HuH-7 (cell line): ENCODE measurements around the gene LINGO3.
"Not testable (repeated sequence)": the region's sequence is repeated elsewhere in the genome, so short reads cannot be mapped to it uniquely, and the experiment has no call there.

ENCODE experiments used
- DNase-seq: peaks from one replicate; pipeline ENCODE4 v3.0.0; 2011; ENCODE audit warnings: low spot score

The LINGO3 gene

GRCh38 chr19:2308114-2308556 lies at the start of gene LINGO3:
LINGO3 (minus strand) TSS chr19:2308154; CDS start chr19:2291776, 16,378 bp downstream.
- peak; percentile 37 for DNase-seq

DNA sequence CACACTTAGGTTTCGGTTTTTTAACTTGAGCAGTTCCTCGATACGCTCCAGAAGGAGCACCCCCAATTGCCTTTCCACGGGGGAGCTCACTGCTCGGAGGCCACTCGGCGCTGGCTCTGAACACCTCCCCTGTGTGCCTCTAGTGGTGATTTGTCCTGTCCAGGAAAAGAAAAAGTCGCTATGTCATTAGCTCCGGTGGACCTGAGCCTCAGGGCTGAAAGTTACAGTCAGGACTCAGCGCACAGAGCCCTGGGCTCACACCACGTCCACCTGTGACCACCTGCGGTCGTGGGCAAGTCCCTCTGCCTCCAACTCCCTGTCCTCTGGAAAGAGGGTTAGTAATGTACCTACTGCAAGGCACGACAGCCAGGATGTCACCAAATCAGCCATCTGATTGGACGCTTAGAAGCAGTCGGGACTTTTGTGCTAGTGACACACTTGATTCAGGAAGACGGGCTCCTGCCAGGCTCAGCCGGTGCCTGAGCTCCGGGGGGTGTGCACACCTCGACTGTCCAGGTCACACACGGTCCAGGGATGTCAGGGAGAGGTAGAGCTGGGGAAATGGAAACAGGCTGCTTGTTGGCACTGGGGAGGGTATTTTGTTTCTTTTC lies 48.2 kb upstream of the LINGO3 start:
- no peak for DNase-seq

GRCh38 chr19:2355168-2356035 lies 47.4 kb upstream of the LINGO3 start:
- DNase-seq = no peak

GRCh38 chr19:2354670-2355069 lies 46.7 kb upstream of the LINGO3 start:
- DNase-seq = no peak

DNA sequence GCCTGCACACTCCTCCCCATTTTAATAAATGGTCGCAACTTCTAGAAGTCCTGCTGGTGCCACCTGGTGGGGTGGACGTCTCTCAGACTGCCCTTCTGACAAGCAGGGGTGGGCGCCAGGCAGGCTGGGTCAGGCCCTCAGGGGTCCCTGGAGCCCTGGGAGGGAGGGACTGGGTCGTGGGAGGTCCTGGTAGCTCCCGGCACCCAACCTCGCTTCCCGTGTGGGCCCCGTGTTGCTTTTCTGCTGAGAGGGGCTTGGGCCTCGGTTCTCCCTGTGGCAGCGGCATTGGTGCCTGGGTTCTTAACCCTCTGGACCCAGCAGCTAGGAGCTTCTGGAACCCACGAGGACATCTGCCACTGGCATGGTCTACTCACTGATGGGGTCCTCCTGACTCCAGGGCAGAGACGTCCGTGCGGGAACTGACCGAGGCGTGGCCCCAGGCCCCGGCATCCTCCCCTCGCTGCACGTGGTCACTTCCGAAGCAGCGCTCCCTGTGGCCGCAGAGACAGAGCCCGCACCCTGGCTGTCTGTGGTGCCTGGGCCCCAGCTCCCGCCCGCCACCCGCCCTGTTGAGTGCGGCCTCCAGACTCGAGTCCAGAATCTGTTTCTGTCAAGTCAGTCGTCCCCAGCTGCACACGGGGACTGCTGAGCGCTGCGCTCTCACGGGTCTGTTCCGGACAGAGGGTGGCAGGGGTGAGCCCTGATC lies 46.1 kb upstream of the LINGO3 start:
- no peak for DNase-seq

DNA sequence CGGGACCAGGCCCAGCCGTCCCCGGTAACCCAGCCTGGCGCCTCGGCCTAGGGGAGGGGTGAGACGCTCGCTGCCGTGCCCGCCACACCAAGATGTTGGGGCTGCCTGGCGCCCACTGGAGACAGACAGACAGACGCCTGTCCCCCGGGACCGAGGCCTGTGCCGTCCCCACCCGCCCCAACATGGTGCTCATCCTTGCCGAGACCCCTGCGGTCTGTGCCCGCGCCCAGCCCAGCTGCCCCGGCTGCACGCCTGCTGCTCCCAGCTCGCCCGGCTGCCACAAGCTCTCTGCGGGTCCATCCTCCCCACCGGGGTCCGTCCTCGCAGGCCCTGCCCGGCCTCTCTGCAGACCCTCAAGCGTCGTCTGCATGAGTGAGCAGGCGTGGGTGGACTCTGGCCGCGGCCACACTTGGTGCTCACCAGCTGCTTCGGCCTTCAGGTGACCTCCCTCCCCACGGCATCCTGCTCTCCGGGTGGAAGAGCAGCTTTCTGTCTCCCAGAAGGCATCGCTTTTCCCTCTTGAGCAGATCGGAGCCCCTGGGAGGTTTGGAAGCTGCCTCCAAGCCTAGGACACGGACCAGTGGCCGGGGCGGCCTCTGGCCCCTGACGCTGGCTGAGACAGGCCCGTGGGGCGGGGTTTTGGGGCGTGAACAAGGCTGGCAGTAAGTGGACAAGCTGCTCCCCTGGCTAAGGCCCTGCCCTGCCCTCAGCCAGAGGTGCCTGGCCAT lies 45.4 kb upstream of the LINGO3 start:
- DNase-seq = no peak

DNA sequence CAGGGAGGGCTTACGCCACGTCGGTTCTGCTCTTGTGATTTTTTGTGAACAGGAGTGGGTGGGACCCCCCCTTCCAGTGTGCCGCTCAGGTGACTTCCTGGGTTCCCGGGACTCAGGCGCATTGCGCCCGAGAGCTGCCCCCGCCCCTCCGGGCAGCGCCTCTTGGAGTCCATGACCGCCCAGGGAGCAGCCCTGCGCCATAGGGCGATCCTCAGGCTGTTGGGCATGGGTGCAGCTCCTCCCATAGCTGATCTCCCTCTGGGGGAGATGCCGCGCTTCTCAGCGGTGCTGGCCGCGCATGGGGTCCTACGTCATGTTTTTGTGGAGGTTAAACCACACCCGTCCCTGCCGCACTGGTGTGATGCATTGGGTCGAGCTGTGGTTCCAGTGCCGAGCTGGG lies 44.2 kb upstream of the LINGO3 start:
- no peak for DNase-seq

- no peak for DNase-seq
These were observed 43.6 kb upstream of the LINGO3 start for GRCh38 chr19:2351591-2351990.

- no peak for DNase-seq
These were observed 42.7 kb upstream of the LINGO3 start for GRCh38 chr19:2350656-2351055.

DNA sequence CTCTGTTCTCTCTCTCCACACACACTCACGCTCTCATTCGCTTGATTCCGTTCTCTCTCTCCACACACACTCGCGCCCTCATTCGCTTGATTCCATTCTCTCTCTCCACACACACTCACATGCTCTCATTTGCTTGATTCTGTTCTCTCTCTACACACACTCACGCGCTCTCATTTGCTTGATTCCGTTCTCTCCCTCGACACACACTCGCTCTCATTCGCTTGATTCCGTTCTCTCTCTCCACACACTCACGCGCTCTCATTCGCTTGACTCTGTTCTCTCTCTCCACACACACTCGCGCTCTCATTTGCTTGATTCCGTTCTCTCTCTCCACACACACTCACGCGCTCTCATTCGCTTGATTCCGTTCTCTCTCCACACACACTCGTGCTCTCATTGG lies 41.9 kb upstream of the LINGO3 start:
- not testable (repeated sequence) for DNase-seq

DNA sequence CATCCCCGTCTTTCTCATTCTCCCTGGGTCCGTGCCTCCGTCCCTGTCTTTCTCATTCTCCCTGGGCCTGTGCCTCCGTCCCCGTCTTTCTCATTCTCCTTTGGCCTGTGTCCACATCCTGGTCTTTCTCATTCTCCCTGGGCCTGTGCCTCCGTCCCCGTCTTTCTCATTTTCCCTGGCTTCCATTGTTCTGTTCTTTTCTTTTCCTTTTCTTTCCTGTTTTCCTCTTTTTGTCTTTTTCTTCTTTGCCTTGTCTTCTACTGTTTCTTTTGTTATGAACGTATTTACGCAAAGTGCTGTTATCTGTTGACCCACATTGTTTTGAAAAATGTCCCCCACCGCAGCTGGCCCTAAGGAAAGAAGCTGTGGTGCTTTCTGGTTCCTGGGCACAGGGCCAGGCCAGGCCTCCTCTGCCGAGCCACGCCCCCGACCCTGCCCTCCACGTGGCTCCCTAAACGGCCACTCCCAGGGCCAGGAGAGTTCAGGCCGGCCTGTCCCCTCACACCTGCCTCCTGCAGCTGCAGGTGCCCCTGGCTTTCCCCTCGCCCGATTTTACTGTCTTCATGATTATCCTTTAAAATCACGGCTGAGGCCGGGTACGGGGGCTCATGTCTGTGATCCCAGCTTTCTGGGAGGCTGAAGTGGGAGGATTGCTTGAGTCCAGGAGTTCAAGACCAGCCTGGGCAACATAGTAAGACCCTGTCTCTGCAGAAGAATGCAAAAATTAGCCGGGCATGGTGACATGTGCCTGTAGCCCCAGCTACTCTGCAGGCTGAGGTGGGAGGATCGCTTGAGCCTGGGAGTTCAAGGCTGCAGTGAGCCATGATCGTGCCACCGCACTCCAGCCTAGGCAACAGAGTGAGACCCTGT lies 38.1 kb upstream of the LINGO3 start:
- DNase-seq = no peak

DNA sequence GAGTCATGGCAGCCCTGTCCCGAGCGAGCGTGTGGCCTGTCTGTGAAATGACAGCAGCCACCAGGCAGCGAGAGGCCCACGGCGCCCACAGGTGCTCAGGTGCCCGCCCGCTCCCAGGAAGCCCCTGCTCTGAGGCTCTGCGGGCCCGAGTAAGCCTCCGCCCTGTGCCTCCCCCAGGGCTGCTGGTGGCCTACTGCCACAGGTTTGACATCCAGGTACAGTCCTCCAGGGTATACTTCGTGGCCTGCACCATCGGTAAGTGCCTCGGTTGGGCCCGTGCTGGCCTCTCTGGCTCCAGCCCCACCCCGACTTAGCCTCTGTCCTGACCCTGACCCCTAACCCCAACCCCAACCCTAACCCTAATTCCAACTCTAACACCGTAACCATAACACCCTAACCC lies 37.1 kb upstream of the LINGO3 start:
- DNase-seq = no peak

DNA sequence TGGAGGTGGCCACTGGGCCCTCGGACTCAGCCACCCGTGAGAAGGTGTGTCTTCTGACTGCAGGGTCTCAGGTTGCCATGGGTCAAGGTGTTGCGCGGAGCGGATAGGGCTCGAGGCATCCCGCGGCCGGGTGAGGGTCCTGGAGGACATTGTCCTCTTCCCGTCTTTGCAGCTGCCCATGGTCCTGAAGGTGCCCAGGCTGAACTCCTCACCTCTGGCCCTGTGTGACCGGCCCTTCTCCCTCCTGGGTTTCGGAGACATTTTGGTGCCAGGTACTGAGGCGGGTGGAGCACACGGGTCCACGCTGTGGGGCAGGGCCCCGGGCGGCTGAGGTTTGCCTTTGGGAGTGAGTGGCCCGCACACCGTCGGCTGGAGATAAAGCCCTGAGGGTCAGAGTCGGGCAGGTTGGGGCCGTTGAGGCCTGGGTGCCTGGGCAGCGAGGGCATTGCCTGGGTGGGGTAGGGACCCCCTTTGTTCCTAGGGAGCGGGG lies 36.5 kb upstream of the LINGO3 start:
- DNase-seq = no peak

GRCh38 chr19:2343289-2343982 lies 35.5 kb upstream of the LINGO3 start:
- no peak for DNase-seq

GRCh38 chr19:2342656-2343288 lies 34.8 kb upstream of the LINGO3 start:
- no peak for DNase-seq

- no peak for DNase-seq
These were observed 34.0 kb upstream of the LINGO3 start for GRCh38 chr19:2341982-2342381.

- no peak for DNase-seq
These were observed 33.3 kb upstream of the LINGO3 start for GRCh38 chr19:2341244-2341751.

DNA sequence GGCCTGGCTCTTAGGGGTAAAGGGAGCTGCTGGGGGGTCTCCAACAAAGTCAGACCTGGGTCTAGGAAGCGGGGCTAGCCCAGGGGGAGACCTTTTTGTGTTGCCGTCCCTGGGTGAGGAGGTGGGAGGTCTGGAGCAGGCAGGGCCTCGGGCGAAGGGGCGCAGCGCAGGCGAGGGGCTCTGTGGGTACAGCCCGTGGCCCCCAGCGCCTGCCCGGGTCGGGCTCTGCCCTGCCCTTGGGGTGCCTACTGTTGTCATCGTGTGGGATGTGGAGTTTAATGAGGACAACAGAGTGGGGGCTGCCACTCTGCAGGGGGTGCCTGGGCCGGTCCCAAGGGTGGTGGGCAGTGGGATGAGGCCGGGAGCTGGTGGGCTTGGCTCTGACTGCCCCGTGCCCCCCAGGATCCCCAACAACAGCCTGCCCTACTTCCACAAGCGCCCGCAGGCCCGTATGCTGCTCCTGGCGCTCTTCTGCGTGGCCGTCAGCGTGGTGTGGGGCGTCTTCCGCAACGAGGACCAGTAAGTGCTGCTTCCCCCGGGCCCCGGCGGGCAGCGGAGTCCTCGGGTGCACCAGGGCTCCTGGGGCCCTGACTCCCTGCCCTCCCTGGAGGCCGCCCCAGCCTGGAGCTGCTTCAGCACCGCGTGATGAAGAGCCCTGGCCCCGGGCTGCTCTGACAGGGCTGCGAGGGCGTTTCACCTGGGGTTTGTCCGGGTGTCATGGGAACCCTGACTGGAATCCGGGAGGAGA lies 32.7 kb upstream of the LINGO3 start:
- DNase-seq = no peak
